ENCODE measurements around the gene TCF4.

TCF4 gene

GRCh38 chr18:55185391-55185790, 402.6 kb downstream of the TCF4 start:
- no peak overlapping the region for H3K4me3 ChIP-seq (ENCODE audit: low read depth, low read length)
- DNase-seq (ENCODE audit: low read depth) = no peak
- TF ChIP-seq, protein P1, sequence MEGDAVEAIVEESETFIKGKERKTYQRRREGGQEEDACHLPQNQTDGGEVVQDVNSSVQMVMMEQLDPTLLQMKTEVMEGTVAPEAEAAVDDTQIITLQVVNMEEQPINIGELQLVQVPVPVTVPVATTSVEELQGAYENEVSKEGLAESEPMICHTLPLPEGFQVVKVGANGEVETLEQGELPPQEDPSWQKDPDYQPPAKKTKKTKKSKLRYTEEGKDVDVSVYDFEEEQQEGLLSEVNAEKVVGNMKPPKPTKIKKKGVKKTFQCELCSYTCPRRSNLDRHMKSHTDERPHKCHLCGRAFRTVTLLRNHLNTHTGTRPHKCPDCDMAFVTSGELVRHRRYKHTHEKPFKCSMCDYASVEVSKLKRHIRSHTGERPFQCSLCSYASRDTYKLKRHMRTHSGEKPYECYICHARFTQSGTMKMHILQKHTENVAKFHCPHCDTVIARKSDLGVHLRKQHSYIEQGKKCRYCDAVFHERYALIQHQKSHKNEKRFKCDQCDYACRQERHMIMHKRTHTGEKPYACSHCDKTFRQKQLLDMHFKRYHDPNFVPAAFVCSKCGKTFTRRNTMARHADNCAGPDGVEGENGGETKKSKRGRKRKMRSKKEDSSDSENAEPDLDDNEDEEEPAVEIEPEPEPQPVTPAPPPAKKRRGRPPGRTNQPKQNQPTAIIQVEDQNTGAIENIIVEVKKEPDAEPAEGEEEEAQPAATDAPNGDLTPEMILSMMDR (IDR thresholded peaks at IDR 0.05; ENCODE audit: low read depth, low read length, missing control alignments) = no peak

- no peak overlapping the region for H3K4me3 ChIP-seq (ENCODE audit: low read depth, low read length)
- DNase-seq (ENCODE audit: low read depth) = no peak
Measured at GRCh38 chr18:55179835-55180234, 408.2 kb downstream of the TCF4 start.

DNA sequence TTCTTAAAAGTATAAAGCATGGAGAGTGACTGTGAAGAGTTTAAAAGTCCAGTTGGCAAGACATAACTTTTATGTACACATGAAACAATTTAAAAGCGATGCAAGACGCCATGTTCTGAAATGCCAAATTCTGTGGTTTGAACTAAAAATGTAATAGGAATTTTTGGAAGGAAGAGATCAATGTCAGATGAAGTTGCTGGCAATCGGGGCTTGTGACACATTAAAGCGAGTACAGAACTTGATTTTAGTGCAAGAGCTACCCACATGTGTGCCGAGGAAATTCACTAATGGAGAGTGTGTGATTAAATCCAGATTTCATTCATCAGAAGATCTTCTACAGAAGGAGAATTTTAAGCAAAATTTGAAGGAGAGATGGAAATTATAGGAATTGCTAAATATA, 408.6 kb downstream of the TCF4 start:
- DNase-seq (ENCODE audit: low read depth) = no peak
- TF ChIP-seq, protein P1 (IDR thresholded peaks at IDR 0.05; ENCODE audit: low read depth, low read length, missing control alignments) = no peak
- no peak overlapping the region for H3K4me3 ChIP-seq (ENCODE audit: low read depth, low read length)

More at GRCh38 chr18:55179835-55180234, 408.2 kb downstream of the TCF4 start:
- TF ChIP-seq, protein P1 (IDR thresholded peaks at IDR 0.05; ENCODE audit: low read depth, low read length, missing control alignments) = no peak

- H3K4me3 ChIP-seq (ENCODE audit: low read depth, low read length) = no peak overlapping the region
- DNase-seq (ENCODE audit: low read depth) = no peak
- TF ChIP-seq, protein P1 (IDR thresholded peaks at IDR 0.05; ENCODE audit: low read depth, low read length, missing control alignments) = no peak
Measured at GRCh38 chr18:55173291-55173690, 414.7 kb downstream of the TCF4 start.
